Activated CD4-positive, alpha-beta memory T cell treated with anti-CD3 and anti-CD28 coated beads for 36 hours (primary cell): ENCODE results near the gene UBAP1L. TPM values are rescaled to one million over a fixed set of nuclear protein-coding genes. Genes with fewer than 3 reads are reported as not detected.
A peak's percentile ranks its signal among the peaks of the same experiment; 100 is the strongest.
"Not testable (repeated sequence)": the region's sequence is repeated elsewhere in the genome, so short reads cannot be mapped to it uniquely, and the experiment has no call there.

ENCODE experiments used
- CTCF ChIA-PET: fragments of 350-600 bp; sonication (Branson Sonifier 250); formaldehyde crosslinking; loops from one replicate; lab custom pipeline; 2021; ENCODE audit warnings: antibody characterized with exemption, inconsistent platforms; lab: Charles Lee
- POLR2A ChIA-PET: fragments of 350-600 bp; sonication (Branson Sonifier 250); formaldehyde crosslinking; loops from one replicate; lab custom pipeline; 2021; ENCODE audit warnings: antibody characterized with exemption; lab: Charles Lee
- DNase-seq: peaks from one replicate; pipeline ENCODE4 v3.0.0-alpha.2; 2020
- H3K27ac Mint-ChIP-seq: one replicate; pipeline ENCODE4 v1.8.0; 2021; ENCODE audit warnings: mixed read lengths
- H3K27me3 Mint-ChIP-seq: one replicate; pipeline ENCODE4 v1.8.0; 2021; ENCODE audit warnings: mixed read lengths
- H3K36me3 Mint-ChIP-seq: one replicate; pipeline ENCODE4 v1.8.0; 2021; ENCODE audit warnings: mixed read lengths
- H3K4me1 Mint-ChIP-seq: one replicate; pipeline ENCODE4 v1.8.0; 2021; ENCODE audit warnings: low read depth, mixed read lengths
- H3K4me3 Mint-ChIP-seq: one replicate; pipeline ENCODE4 v1.8.0; 2021; ENCODE audit warnings: mild to moderate bottlenecking, mixed read lengths
- H3K9me3 Mint-ChIP-seq: one replicate; pipeline ENCODE4 v1.8.0; 2021; ENCODE audit warnings: mixed read lengths
- intact Hi-C: fragments of 100-400 bp; cut with micrococcal nuclease; formaldehyde crosslinking; loops from one replicate; pipeline ENCODE4 v1.15.1; 2023
- total RNA-seq, 2 experiments: library from RNA; stranded (reverse); gene quantifications; one replicate each; pipeline ENCODE4 v1.2.3, GENCODE V29; 2021

Gene UBAP1L
- total RNA-seq, 2 experiments from 2014 or later = 2.1 to 2.4 TPM

DNA sequence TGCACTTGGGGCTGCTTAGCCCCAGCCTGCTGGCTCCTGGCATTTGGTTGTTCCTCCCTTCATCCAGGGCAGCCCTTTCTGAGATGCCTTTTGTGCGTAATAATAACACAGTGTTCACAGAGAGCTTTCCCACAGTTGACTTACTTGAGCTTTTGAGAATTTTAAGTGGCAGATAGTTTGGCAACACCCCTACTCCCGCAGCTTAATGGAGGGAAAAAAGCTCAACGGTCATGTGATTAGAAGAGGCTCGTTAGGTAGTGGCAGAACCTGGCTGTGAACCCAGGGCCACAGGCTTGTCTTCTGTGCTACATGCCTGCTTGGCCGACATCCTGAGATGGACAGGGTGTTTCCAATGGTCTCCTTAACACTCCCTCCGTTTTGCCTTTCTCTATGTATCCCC is 33.7 kb downstream of the UBAP1L start:
- POLR2A ChIA-PET = no interaction called here
- Mint-ChIP-seq H3K36me3 (no peaks in the 10 kb centered on the region), H3K27ac (no peak overlapping the region), H3K4me1 (peaks cover 9% of the 10 kb centered on the region), H3K9me3 (no peaks in the 10 kb centered on the region), H3K27me3 (peaks cover 35% of the 10 kb centered on the region), H3K4me3 (no peak overlapping the region)
- no peak for DNase-seq
- intact Hi-C loops = loop anchor here (10.0 kb wide), 1 partner anchor 346 kb away; no protein-coding TSS in a partner anchor
- CTCF ChIA-PET = interaction anchor here (1.0 kb wide), 1 partner anchor 47 kb away, joined by 6 read pairs; no protein-coding TSS in a partner anchor

DNA sequence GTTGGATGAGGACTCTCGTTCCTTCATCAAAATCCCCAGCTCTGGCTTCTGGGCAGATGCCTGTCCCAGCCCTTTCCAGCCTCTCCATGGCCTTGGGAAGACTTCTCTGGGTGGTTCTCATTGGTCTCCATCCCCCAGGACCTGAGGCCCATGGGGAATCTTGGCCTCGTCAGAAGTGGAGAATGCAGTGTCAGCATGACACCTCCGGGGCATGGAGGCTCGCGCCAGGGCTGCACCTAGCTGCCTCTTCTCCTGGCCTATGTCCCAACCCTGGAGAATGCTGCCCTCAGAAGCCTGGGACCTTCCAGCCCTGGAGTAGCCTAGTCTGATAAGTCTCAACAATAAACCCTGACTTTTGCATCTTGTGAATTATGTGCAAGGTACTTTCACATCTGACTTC is 35.4 kb downstream of the UBAP1L start:
- H3K27ac Mint-ChIP-seq = no peak overlapping the region
- no peaks in the 10 kb centered on the region for H3K9me3 Mint-ChIP-seq
- no peak overlapping the region for H3K4me3 Mint-ChIP-seq
- peaks cover 9% of the 10 kb centered on the region for H3K4me1 Mint-ChIP-seq
- CTCF ChIA-PET = interaction anchor here (1.4 kb wide), 1 partner anchor 17 kb away, joined by 3 read pairs; no protein-coding TSS in a partner anchor
- DNase-seq = no peak
- H3K27me3 Mint-ChIP-seq = peaks cover 36% of the 10 kb centered on the region
- intact Hi-C loops = no loop called here
- no peaks in the 10 kb centered on the region for H3K36me3 Mint-ChIP-seq
- POLR2A ChIA-PET = no interaction called here

DNA sequence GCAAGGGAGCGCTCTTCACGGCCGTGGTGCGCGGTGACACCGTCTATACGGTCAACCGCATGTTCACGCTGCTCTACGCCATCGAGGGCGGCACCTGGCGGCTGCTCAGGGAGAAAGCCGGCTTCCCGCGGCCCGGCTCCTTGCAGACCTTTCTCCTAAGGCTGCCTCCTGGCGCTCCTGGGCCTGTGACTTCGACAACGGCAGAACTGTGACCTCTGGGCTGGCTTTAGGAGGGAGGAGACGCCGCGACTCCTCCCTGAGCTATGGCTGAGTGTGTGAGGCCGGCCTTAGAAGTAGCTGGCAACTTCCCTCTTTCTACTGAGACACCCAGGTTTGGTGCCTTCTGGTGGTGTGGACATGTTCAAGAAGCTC is 37.0 kb downstream of the UBAP1L start:
- Mint-ChIP-seq H3K36me3 (no peaks in the 10 kb centered on the region), H3K9me3 (no peaks in the 10 kb centered on the region), H3K4me3 (no peak overlapping the region), H3K27me3 (peaks cover 29% of the 10 kb centered on the region), H3K27ac (no peak overlapping the region), H3K4me1 (peaks cover 9% of the 10 kb centered on the region)
- CTCF ChIA-PET = interaction anchor here (0.6 to 3.5 kb wide), 12 partner anchors 9 to 350 kb away, joined by 3 to 35 read pairs (median 4); partner anchors contain the start of gene PARP16
- DNase-seq = peak; percentile 67
- POLR2A ChIA-PET = no interaction called here
- intact Hi-C loops = loop anchor here (1.0 kb wide), 1 partner anchor 45 kb away; no protein-coding TSS in a partner anchor

DNA sequence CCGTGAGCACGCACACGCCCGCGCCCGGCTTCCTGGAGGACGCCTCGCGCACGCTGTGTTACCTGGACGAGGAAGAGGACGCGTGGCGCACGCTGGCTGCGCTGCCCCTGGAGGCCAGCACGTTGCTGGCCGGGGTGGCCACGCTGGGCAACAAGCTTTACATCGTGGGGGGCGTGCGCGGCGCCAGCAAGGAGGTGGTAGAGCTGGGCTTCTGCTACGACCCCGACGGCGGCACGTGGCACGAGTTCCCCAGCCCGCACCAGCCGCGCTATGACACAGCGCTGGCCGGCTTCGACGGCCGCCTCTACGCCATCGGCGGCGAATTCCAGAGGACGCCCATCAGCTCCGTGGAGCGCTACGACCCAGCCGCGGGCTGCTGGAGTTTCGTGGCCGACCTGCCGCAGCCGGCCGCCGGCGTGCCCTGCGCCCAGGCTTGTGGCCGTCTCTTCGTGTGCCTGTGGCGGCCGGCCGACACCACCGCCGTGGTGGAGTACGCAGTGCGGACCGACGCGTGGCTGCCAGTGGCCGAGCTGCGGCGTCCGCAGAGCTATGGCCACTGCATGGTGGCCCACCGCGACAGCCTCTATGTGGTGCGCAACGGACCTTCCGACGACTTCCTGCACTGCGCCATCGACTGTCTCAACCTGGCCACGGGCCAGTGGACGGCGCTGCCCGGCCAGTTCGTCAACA is 37.6 kb downstream of the UBAP1L start:
- no peaks in the 10 kb centered on the region for H3K36me3 Mint-ChIP-seq
- H3K27ac Mint-ChIP-seq = no peak overlapping the region
- POLR2A ChIA-PET = no interaction called here
- no peak for DNase-seq
- intact Hi-C loops = no loop called here
- no peak overlapping the region for H3K4me3 Mint-ChIP-seq
- H3K4me1 Mint-ChIP-seq = peaks cover 4% of the 10 kb centered on the region
- no peaks in the 10 kb centered on the region for H3K9me3 Mint-ChIP-seq
- CTCF ChIA-PET = interaction anchor here (0.9 to 3.5 kb wide), 7 partner anchors 8 to 43 kb away, joined by 3 to 35 read pairs (median 5); no protein-coding TSS in a partner anchor
- peaks cover 25% of the 10 kb centered on the region for H3K27me3 Mint-ChIP-seq

DNA sequence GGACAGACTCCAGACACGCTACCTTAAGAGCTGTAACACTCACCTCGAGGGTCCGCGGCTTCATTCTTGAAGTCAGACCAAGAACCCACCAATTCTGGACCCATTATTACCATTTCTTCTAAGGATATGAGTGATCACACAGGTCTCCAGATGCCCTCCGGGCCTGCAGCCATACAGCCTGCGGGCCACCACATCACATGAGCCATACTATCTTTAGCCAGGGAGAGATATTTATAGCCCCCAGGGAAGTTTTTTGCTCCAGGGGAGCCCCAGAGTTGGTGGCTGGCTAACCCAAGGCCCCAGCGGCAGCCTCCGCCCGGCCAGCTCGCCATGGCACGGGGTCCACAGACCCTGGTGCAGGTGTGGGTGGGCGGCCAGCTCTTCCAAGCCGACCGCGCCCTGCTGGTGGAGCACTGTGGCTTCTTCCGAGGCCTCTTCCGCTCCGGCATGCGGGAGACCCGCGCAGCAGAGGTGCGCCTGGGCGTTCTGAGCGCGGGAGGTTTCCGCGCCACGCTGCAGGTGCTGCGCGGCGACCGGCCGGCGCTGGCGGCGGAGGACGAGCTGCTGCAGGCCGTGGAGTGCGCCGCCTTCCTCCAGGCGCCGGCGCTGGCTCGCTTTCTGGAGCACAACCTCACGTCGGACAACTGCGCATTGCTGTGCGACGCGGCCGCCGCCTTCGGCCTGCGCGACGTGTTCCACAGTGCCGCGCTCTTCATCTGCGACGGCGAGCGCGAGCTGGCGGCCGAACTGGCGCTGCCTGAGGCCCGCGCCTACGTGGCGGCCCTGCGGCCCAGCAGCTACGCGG is 38.3 kb downstream of the UBAP1L start, which contains the start of gene KBTBD13:
TSS of gene KBTBD13 (plus strand) at position 261 of the 805 bp plus-strand sequence. CDS start at position 331, 70 bp downstream.
- no peaks in the 10 kb centered on the region for H3K36me3 Mint-ChIP-seq
- peaks cover 23% of the 10 kb centered on the region for H3K27me3 Mint-ChIP-seq
- intact Hi-C loops = no loop called here
- CTCF ChIA-PET = interaction anchor here (0.9 to 3.5 kb wide), 6 partner anchors 11 to 349 kb away, joined by 3 to 35 read pairs (median 4); no protein-coding TSS in a partner anchor
- H3K27ac Mint-ChIP-seq = no peak within 1 kb of the TSS
- H3K4me3 Mint-ChIP-seq = no peak within 1 kb of the TSS
- no peaks in the 10 kb centered on the region for H3K4me1 Mint-ChIP-seq
- H3K9me3 Mint-ChIP-seq = no peaks in the 10 kb centered on the region
- POLR2A ChIA-PET = no interaction called here
- DNase-seq = no peak

DNA sequence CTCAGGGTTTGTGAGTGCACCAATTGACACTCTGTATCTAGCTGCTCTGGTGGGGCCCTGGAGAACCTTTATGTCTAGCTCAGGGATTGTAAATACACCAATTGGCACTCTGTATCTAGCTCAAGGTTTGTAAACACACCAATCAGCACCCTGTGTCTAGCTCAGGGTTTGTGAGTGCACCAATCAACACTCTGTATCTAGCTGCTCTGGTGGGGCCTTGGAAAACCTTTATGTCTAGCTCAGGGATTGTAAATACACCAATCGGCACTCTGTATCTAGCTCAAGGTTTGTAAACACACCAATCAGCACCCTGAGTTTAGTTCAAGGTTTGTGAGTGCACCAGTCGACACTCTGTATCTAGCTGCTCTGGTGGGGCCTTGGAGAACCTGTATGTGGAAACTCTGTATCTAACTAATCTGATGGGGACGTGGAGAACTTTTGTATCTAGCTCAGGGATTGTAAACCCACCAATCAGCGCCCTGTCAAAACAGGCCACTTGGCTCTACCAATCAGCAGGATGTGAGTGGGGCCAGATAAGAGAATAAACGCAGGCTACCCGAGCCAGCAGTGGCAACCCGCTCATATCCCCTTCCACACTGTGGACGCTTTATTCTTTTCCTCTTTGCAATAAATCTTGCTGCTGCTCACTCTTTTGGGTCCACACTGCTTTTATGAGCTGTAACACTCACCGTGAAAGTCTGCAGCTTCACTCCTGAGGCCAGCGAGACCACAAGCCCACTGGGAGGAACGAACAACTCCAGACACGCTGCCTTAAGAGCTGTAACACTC is 39.2 kb downstream of the UBAP1L start:
- H3K36me3 Mint-ChIP-seq, intact Hi-C loops, H3K9me3 Mint-ChIP-seq, POLR2A ChIA-PET, H3K4me1 Mint-ChIP-seq, H3K4me3 Mint-ChIP-seq, DNase-seq, H3K27ac Mint-ChIP-seq: not testable (repeated sequence)
- peaks cover 22% of the 10 kb centered on the region for H3K27me3 Mint-ChIP-seq
- CTCF ChIA-PET = interaction anchor here (0.9 to 3.5 kb wide), 4 partner anchors 21 to 348 kb away, joined by 3 to 35 read pairs (median 4); no protein-coding TSS in a partner anchor

DNA sequence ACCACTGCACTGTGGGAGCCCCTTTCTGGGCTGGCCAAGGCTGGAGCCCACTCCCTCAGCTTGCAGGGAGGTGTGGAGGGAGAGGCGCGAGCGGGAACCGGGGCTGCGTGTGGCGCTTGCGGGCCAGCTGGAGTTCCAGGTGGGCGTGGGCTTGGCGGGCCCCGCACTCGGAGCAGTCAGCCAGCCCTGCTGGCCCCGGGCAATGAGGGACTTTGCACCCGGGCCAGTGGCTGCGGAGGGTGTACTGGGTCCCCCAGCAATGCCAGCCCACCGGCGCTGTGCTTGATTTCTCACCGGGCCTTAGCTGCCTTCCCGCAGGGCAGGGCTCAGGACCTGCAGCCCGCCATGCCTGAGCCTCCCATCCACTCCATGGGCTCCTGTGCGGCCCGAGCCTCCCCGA is 40.1 kb downstream of the UBAP1L start:
- not testable (repeated sequence) for DNase-seq

DNA sequence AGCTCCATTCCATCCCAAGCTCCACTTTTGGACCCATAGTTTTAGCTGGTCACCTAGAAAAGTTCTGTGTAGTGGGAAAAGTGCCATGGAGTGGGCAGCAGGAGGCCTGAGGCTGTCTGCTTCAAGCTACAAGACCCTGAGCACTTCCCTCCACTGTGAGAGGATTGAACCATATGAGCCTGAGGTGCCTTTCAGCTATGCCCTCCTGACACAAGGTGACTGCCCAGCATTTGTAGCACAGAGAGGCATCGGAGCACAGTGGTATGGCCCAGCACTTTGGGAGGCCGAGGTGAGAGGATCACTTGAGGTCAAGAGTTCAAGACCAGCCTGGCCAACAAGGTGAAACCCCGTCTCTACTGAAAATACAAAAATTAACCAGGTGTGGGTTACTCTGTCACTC is 42.4 kb downstream of the UBAP1L start:
- H3K9me3 Mint-ChIP-seq = no peaks in the 10 kb centered on the region
- DNase-seq = no peak
- peaks cover 12% of the 10 kb centered on the region for H3K27me3 Mint-ChIP-seq
- ChIA-PET POLR2A (no interaction called here), CTCF (interaction anchor here (1.0 kb wide), 1 partner anchor 262 kb away, joined by 3 read pairs; no protein-coding TSS in a partner anchor)
- H3K27ac Mint-ChIP-seq = no peak overlapping the region
- H3K4me1 Mint-ChIP-seq = no peaks in the 10 kb centered on the region
- intact Hi-C loops = no loop called here
- no peaks in the 10 kb centered on the region for H3K36me3 Mint-ChIP-seq
- H3K4me3 Mint-ChIP-seq = no peak overlapping the region

More for the DNA sequence above, 40.1 kb downstream of the UBAP1L start:
- H3K36me3 Mint-ChIP-seq, POLR2A ChIA-PET, intact Hi-C loops, CTCF ChIA-PET, H3K27ac Mint-ChIP-seq, H3K9me3 Mint-ChIP-seq, H3K4me1 Mint-ChIP-seq, H3K4me3 Mint-ChIP-seq: not testable (repeated sequence)
- H3K27me3 Mint-ChIP-seq = peaks cover 20% of the 10 kb centered on the region

DNA sequence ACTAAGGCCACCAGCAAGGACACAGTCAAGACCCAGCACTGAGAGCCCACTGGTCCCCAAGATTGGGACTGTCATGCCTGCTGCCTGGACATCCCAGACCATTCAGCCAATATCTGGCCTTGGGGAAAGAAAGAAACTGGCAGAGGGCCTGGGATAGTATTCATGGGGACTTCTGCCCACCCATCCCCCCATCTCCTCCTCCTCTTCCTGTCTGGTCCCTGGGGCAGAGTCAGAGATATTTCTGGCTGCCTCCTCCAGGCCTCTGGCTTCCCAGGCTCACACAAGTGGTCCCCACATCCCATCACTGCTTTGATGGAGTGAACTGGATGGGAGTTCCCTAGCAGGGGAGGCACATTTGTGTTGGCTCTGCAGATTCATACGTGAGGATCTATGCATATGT is 43.0 kb downstream of the UBAP1L start:
- DNase-seq = no peak
- Mint-ChIP-seq H3K36me3 (no peaks in the 10 kb centered on the region), H3K27ac (no peak overlapping the region), H3K9me3 (no peaks in the 10 kb centered on the region), H3K4me1 (peaks cover 4% of the 10 kb centered on the region), H3K4me3 (no peak overlapping the region), H3K27me3 (peaks cover 16% of the 10 kb centered on the region)
- ChIA-PET CTCF (no interaction called here), POLR2A (no interaction called here)
- intact Hi-C loops = no loop called here

DNA sequence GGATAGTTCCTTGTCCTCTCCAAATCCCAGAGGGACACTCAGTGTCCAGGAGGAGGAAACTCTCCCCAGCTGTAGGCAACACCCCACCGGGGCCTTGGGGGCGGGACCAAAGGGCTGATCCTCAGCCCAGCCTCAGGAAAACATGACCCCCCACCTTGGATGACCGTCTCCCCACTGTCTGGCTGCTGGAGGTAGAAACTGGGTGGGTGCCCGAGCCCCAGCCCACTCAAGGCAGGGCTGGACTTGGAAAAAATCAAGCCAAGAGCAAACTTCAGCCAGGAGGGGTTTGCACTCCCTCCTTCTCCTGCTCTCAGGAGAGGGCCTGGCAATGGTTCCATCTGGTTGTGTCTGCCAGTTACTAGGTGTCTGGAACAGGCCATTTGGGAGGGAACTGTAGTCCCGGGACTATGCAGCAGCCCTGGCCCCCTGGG is 43.6 kb downstream of the UBAP1L start:
- Mint-ChIP-seq H3K9me3 (no peaks in the 10 kb centered on the region), H3K36me3 (no peaks in the 10 kb centered on the region), H3K4me1 (peaks cover 4% of the 10 kb centered on the region), H3K27ac (no peak overlapping the region), H3K4me3 (no peak overlapping the region), H3K27me3 (peaks cover 18% of the 10 kb centered on the region)
- intact Hi-C loops = no loop called here
- no peak for DNase-seq
- POLR2A ChIA-PET = no interaction called here
- CTCF ChIA-PET = no interaction called here

DNA sequence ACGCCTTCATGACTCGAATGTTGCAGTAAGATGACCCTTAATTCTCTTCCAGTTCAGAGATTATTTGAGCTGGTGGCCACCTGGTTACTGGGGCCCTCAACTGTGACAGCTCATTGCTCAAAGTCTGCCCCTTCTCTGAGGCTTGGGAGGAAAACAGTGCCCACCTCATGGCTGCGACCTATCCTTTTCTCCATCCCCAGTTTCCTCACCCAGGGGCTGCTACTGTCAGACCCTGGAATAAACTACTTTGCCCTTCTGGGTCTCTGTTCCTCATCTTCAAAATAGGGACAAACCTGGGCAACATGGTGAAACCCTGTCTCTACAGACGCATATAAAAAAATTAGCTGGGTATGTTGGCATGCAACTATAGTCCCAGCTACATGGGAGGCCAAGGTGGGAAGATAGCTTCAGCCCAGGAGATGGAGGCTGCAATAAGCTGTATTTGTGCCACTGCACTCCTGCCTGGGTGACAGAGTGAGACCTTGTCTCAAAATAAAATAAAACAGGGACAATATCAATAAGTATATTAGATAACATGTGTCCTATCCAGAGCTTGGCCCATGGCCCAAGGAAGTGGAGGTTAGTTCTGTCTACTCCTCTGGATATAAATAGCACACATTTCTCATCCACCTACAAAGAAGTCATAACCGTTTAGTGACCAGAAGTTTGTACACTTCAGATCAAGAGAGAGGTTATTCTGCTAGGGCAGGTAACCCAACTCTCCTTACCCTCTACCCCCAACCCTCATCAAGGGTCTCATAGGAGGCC is 45.0 kb downstream of the UBAP1L start:
- POLR2A ChIA-PET = no interaction called here

More for the DNA sequence above, 45.0 kb downstream of the UBAP1L start:
- intact Hi-C loops = no loop called here
- CTCF ChIA-PET = interaction anchor here (1.4 kb wide), 1 partner anchor 8 kb away, joined by 6 read pairs; no protein-coding TSS in a partner anchor
- Mint-ChIP-seq H3K4me3 (no peak overlapping the region), H3K9me3 (no peaks in the 10 kb centered on the region), H3K27ac (no peak overlapping the region), H3K36me3 (no peaks in the 10 kb centered on the region), H3K27me3 (peaks cover 26% of the 10 kb centered on the region), H3K4me1 (peaks cover 4% of the 10 kb centered on the region)
- no peak for DNase-seq
